Measurements from ENCODE around the gene KCTD14. TPM values are rescaled to one million over a fixed set of nuclear protein-coding genes. Genes with fewer than 3 reads are reported as not detected.
A peak's percentile ranks its signal among the peaks of the same experiment; 100 is the strongest.

The KCTD14 gene
- polyA plus RNA-seq (2011; rRNA removed) (1.8 and 2.1 TPM in 2 replicates), polyA minus RNA-seq (2011; rRNA and poly(A)+ RNA removed) (1.1 and 1.3 TPM in 2 replicates)

GRCh38 chr11:78022397-78023396 is at the start of gene KCTD14:
TSS of gene KCTD14 (minus strand) at chr11:78023276. CDS start at chr11:78023249, 27 bp downstream.
- TF ChIP-seq CTCF (IDR thresholded peaks at IDR 0.05; ENCODE audit: insufficient read depth, low read depth, low read length), result no peak
- H3K4me3 ChIP-seq (ENCODE audit: low read depth, low read length), result peak within 1 kb of the TSS; percentile 43
- ChIA-PET POLR2A (no interaction called here), CTCF (no interaction called here)
- no peaks in the 10 kb centered on the region for H3K36me3 ChIP-seq (ENCODE audit: control insufficient read depth, insufficient read depth, low read length)
- no peaks in the 10 kb centered on the region for H3K27me3 ChIP-seq (ENCODE audit: control insufficient read depth, insufficient read depth, low read length)
- no peak for DNase-seq (ENCODE audit: low read depth)

GRCh38 chr11:78072455-78072854 is 49.4 kb upstream of the KCTD14 start:
- no peak for DNase-seq (ENCODE audit: low read depth)
- Histone ChIP-seq H3K36me3 (ENCODE audit: control insufficient read depth, insufficient read depth, low read length) (peaks cover 6% of the 10 kb centered on the region; the same call in 1 of the 2 replicates), H3K4me3 (ENCODE audit: low read depth, low read length) (no peak overlapping the region), H3K27me3 (ENCODE audit: control insufficient read depth, insufficient read depth, low read length) (no peaks in the 10 kb centered on the region)
- ChIA-PET POLR2A (no interaction called here), CTCF (no interaction called here)
- TF ChIP-seq CTCF (IDR thresholded peaks at IDR 0.05; ENCODE audit: insufficient read depth, low read depth, low read length), result no peak

- Histone ChIP-seq H3K36me3 (ENCODE audit: control insufficient read depth, insufficient read depth, low read length) (peaks cover 6% of the 10 kb centered on the region; the same call in 1 of the 2 replicates), H3K27me3 (ENCODE audit: control insufficient read depth, insufficient read depth, low read length) (no peaks in the 10 kb centered on the region), H3K4me3 (ENCODE audit: low read depth, low read length) (no peak overlapping the region)
- DNase-seq (ENCODE audit: low read depth), result no peak
- TF ChIP-seq CTCF (IDR thresholded peaks at IDR 0.05; ENCODE audit: insufficient read depth, low read depth, low read length), result no peak
- ChIA-PET POLR2A (no interaction called here), CTCF (no interaction called here)
These were observed 48.6 kb upstream of the KCTD14 start for GRCh38 chr11:78071717-78072116.

- Histone ChIP-seq H3K27me3 (ENCODE audit: control insufficient read depth, insufficient read depth, low read length) (no peaks in the 10 kb centered on the region), H3K36me3 (ENCODE audit: control insufficient read depth, insufficient read depth, low read length) (peaks cover 6% of the 10 kb centered on the region; the same call in 1 of the 2 replicates), H3K4me3 (ENCODE audit: low read depth, low read length) (no peak overlapping the region)
- no peak for TF ChIP-seq CTCF (IDR thresholded peaks at IDR 0.05; ENCODE audit: insufficient read depth, low read depth, low read length)
- DNase-seq (ENCODE audit: low read depth), result no peak
- CTCF ChIA-PET, result interaction anchor here (0.6 to 1.2 kb wide), 2 partner anchors 25 to 39 kb away, joined by 3 to 4 read pairs; no protein-coding TSS in a partner anchor
- POLR2A ChIA-PET, result no interaction called here
These were observed 47.5 kb upstream of the KCTD14 start for GRCh38 chr11:78070621-78071020.

GRCh38 chr11:78069465-78069864 is 46.4 kb upstream of the KCTD14 start:
- POLR2A ChIA-PET, result interaction anchor here (0.6 kb wide), 1 partner anchor 10 kb away, joined by 3 read pairs; no protein-coding TSS in a partner anchor
- CTCF ChIA-PET, result interaction anchor here (0.8 kb wide), 1 partner anchor 9 kb away, joined by 3 read pairs; no protein-coding TSS in a partner anchor

More at GRCh38 chr11:78069465-78069864, 46.4 kb upstream of the KCTD14 start:
- Histone ChIP-seq H3K27me3 (ENCODE audit: control insufficient read depth, insufficient read depth, low read length) (no peaks in the 10 kb centered on the region), H3K4me3 (ENCODE audit: low read depth, low read length) (no peak overlapping the region), H3K36me3 (ENCODE audit: control insufficient read depth, insufficient read depth, low read length) (peaks cover 6% of the 10 kb centered on the region; the same call in 1 of the 2 replicates)
- no peak for TF ChIP-seq CTCF (IDR thresholded peaks at IDR 0.05; ENCODE audit: insufficient read depth, low read depth, low read length)
- DNase-seq (ENCODE audit: low read depth), result no peak
